HepG2 (cell line): Measurements from ENCODE around the gene SNX27. TPM values are rescaled to one million over a fixed set of nuclear protein-coding genes. Genes with fewer than 3 reads are reported as not detected.

Source experiments
- CEBPG ChIP-seq: IDR thresholded peaks from 2 replicates; pipeline ENCODE4 v1.6.1; 2016
- HHEX ChIP-seq: IDR thresholded peaks from 2 replicates; pipeline ENCODE4 v1.6.1; 2016; ENCODE audit warnings: control low read depth
- HOXD1 ChIP-seq: sonication (generic); formaldehyde crosslinking; IDR thresholded peaks from 2 replicates; pipeline ENCODE4 v1.5.0; 2020; ENCODE audit warnings: missing genetic modification reagents
- KAT7 ChIP-seq: IDR thresholded peaks from 2 replicates; pipeline ENCODE4 v1.6.1; 2018; ENCODE audit warnings: borderline replicate concordance, missing compliant biosample characterization
- ZNF101 ChIP-seq: sonication (generic); formaldehyde crosslinking; IDR thresholded peaks from 2 replicates; pipeline ENCODE4 v1.4.0; 2020; ENCODE audit warnings: mild to moderate bottlenecking, low read depth, missing genetic modification reagents, borderline replicate concordance
- ZNF251 ChIP-seq: sonication (generic); formaldehyde crosslinking; IDR thresholded peaks from 2 replicates; pipeline ENCODE4 v1.9.0; 2021; ENCODE audit warnings: mild to moderate bottlenecking, missing genetic modification reagents
- polyA plus RNA-seq, 8 experiments: library from polyadenylated mRNA; depleted of rRNA in 3 of 8; stranded (reverse) in 7 of 8; unstranded in 1 of 8; fragments of >200 nt; fragmentation: Illumina TruSeq in 4 of 8; extraction: Trizol in 4 of 8; gene quantifications; 2 replicates each; pipeline versions ENCODE4 v1.2.1 to v1.2.3, GENCODE V29; 2011 to 2016; ENCODE audit warnings: low read depth in 4 of 8, missing spikeins in 1 of 8, mixed read lengths in 1 of 8; ENCODE audit not compliant: insufficient read depth in 1 of 8
- total RNA-seq, 5 experiments: library from RNA; depleted of rRNA; stranded (reverse); fragments of >200 nt; fragmentation: Illumina TruSeq; extraction: Trizol; gene quantifications; 2 replicates each; pipeline ENCODE4 v1.2.3, GENCODE V29; 2016; ENCODE audit warnings: low read depth in 1 of 5
- TF ChIP-seq, protein P1 (sequence below): sonication (generic); formaldehyde crosslinking; IDR thresholded peaks from 2 replicates; pipeline ENCODE4 v1.5.0; 2020; ENCODE audit warnings: mild to moderate bottlenecking, missing genetic modification reagents
- TF ChIP-seq, protein P2 (sequence below): sonication (generic); formaldehyde crosslinking; IDR thresholded peaks from 2 replicates; pipeline ENCODE4 v1.4.0; 2020; ENCODE audit warnings: mild to moderate bottlenecking, missing genetic modification reagents, borderline replicate concordance
- TF ChIP-seq, protein P3 (sequence below): sonication (generic); formaldehyde crosslinking; IDR thresholded peaks from 2 replicates; pipeline ENCODE4 v1.9.0; 2021; ENCODE audit warnings: missing genetic modification reagents, borderline replicate concordance
- TF ChIP-seq, protein P4 (sequence below): sonication (generic); formaldehyde crosslinking; IDR thresholded peaks from 2 replicates; pipeline ENCODE4 v1.4.0; 2020; ENCODE audit warnings: missing genetic modification reagents, borderline replicate concordance
- TF ChIP-seq, protein P5 (sequence below): sonication (generic); formaldehyde crosslinking; IDR thresholded peaks from 2 replicates; pipeline ENCODE4 v1.4.0; 2020; ENCODE audit warnings: missing genetic modification reagents
- TF ChIP-seq, protein P6 (sequence below): sonication (generic); formaldehyde crosslinking; IDR thresholded peaks from 2 replicates; pipeline ENCODE4 v1.5.0; 2020; ENCODE audit warnings: missing genetic modification reagents

The SNX27 gene
- total and polyA plus RNA-seq, 2 of the 13 experiments (the other 11 are each of a cell fraction or from before 2014, with no cell fraction given) = 14.4 to 17.8 TPM

DNA sequence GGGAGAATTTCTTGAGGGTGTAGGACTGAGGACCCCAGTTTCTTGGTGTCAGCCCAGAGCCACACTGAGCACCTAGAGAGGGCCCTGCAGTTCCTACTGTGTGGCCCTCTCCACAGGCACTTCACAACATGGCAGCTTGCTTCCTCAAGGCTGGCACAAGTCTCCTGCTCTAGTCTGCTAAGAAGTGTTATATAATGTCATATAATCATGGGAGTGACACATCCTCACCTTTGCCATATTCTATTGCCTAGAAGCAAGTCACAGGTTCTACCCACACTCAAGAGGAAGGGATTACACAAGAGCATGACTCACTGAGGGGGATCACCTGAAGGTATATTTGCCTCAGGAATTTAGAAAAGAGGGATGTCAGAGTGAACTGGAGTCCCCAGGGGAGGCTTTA lies 5.5 kb upstream of the SNX27 start (continued):
- TF ChIP-seq, protein P1, sequence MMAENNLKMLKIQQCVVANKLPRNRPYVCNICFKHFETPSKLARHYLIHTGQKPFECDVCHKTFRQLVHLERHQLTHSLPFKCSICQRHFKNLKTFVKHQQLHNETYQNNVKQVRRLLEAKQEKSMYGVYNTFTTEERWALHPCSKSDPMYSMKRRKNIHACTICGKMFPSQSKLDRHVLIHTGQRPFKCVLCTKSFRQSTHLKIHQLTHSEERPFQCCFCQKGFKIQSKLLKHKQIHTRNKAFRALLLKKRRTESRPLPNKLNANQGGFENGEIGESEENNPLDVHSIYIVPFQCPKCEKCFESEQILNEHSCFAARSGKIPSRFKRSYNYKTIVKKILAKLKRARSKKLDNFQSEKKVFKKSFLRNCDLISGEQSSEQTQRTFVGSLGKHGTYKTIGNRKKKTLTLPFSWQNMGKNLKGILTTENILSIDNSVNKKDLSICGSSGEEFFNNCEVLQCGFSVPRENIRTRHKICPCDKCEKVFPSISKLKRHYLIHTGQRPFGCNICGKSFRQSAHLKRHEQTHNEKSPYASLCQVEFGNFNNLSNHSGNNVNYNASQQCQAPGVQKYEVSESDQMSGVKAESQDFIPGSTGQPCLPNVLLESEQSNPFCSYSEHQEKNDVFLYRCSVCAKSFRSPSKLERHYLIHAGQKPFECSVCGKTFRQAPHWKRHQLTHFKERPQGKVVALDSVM (CRISPR knock-in tag) = no peak
- TF ChIP-seq HHEX (CRISPR knock-in tag) (no peak), ZNF101 (CRISPR knock-in tag) (no peak), CEBPG (0 out of 2 replicates have a peak, but pooled peaks have one; percentile 25), ZNF251 (CRISPR knock-in tag) (no peak), KAT7 (CRISPR knock-in tag) (no peak), HOXD1 (CRISPR knock-in tag) (no peak)
- TF ChIP-seq, protein P2, sequence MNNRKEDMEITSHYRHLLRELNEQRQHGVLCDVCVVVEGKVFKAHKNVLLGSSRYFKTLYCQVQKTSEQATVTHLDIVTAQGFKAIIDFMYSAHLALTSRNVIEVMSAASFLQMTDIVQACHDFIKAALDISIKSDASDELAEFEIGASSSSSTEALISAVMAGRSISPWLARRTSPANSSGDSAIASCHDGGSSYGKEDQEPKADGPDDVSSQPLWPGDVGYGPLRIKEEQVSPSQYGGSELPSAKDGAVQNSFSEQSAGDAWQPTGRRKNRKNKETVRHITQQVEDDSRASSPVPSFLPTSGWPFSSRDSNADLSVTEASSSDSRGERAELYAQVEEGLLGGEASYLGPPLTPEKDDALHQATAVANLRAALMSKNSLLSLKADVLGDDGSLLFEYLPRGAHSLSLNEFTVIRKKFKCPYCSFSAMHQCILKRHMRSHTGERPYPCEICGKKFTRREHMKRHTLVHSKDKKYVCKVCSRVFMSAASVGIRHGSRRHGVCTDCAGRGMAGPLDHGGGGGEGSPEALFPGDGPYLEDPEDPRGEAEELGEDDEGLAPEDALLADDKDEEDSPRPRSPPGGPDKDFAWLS (CRISPR knock-in tag) = no peak
- TF ChIP-seq, protein P3, sequence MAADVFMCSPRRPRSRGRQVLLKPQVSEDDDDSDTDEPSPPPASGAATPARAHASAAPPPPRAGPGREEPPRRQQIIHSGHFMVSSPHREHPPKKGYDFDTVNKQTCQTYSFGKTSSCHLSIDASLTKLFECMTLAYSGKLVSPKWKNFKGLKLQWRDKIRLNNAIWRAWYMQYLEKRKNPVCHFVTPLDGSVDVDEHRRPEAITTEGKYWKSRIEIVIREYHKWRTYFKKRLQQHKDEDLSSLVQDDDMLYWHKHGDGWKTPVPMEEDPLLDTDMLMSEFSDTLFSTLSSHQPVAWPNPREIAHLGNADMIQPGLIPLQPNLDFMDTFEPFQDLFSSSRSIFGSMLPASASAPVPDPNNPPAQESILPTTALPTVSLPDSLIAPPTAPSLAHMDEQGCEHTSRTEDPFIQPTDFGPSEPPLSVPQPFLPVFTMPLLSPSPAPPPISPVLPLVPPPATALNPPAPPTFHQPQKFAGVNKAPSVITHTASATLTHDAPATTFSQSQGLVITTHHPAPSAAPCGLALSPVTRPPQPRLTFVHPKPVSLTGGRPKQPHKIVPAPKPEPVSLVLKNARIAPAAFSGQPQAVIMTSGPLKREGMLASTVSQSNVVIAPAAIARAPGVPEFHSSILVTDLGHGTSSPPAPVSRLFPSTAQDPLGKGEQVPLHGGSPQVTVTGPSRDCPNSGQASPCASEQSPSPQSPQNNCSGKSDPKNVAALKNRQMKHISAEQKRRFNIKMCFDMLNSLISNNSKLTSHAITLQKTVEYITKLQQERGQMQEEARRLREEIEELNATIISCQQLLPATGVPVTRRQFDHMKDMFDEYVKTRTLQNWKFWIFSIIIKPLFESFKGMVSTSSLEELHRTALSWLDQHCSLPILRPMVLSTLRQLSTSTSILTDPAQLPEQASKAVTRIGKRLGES = no peak
- TF ChIP-seq, protein P4, sequence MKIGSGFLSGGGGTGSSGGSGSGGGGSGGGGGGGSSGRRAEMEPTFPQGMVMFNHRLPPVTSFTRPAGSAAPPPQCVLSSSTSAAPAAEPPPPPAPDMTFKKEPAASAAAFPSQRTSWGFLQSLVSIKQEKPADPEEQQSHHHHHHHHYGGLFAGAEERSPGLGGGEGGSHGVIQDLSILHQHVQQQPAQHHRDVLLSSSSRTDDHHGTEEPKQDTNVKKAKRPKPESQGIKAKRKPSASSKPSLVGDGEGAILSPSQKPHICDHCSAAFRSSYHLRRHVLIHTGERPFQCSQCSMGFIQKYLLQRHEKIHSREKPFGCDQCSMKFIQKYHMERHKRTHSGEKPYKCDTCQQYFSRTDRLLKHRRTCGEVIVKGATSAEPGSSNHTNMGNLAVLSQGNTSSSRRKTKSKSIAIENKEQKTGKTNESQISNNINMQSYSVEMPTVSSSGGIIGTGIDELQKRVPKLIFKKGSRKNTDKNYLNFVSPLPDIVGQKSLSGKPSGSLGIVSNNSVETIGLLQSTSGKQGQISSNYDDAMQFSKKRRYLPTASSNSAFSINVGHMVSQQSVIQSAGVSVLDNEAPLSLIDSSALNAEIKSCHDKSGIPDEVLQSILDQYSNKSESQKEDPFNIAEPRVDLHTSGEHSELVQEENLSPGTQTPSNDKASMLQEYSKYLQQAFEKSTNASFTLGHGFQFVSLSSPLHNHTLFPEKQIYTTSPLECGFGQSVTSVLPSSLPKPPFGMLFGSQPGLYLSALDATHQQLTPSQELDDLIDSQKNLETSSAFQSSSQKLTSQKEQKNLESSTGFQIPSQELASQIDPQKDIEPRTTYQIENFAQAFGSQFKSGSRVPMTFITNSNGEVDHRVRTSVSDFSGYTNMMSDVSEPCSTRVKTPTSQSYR (CRISPR knock-in tag) = no peak
- TF ChIP-seq, protein P5, sequence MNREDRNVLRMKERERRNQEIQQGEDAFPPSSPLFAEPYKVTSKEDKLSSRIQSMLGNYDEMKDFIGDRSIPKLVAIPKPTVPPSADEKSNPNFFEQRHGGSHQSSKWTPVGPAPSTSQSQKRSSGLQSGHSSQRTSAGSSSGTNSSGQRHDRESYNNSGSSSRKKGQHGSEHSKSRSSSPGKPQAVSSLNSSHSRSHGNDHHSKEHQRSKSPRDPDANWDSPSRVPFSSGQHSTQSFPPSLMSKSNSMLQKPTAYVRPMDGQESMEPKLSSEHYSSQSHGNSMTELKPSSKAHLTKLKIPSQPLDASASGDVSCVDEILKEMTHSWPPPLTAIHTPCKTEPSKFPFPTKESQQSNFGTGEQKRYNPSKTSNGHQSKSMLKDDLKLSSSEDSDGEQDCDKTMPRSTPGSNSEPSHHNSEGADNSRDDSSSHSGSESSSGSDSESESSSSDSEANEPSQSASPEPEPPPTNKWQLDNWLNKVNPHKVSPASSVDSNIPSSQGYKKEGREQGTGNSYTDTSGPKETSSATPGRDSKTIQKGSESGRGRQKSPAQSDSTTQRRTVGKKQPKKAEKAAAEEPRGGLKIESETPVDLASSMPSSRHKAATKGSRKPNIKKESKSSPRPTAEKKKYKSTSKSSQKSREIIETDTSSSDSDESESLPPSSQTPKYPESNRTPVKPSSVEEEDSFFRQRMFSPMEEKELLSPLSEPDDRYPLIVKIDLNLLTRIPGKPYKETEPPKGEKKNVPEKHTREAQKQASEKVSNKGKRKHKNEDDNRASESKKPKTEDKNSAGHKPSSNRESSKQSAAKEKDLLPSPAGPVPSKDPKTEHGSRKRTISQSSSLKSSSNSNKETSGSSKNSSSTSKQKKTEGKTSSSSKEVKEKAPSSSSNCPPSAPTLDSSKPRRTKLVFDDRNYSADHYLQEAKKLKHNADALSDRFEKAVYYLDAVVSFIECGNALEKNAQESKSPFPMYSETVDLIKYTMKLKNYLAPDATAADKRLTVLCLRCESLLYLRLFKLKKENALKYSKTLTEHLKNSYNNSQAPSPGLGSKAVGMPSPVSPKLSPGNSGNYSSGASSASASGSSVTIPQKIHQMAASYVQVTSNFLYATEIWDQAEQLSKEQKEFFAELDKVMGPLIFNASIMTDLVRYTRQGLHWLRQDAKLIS (CRISPR knock-in tag) = no peak
- TF ChIP-seq, protein P6, sequence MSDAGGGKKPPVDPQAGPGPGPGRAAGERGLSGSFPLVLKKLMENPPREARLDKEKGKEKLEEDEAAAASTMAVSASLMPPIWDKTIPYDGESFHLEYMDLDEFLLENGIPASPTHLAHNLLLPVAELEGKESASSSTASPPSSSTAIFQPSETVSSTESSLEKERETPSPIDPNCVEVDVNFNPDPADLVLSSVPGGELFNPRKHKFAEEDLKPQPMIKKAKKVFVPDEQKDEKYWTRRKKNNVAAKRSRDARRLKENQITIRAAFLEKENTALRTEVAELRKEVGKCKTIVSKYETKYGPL (CRISPR knock-in tag) = no peak
